HepG2 (cell line): ENCODE measurements around the gene ZNF101. TPM values are rescaled to one million over a fixed set of nuclear protein-coding genes. Genes with fewer than 3 reads are reported as not detected.

Source experiments
- ATAC-seq: fragments of 200-7000 bp; cut with Tn5 transposase; 3 replicates; pipeline ENCODE4 v1.9.1; 2020; ENCODE audit warnings: mild to moderate bottlenecking, moderate library complexity
- BruUV-seq: library from RNA; stranded (reverse); fragments of 400-500 nt; replicated peaks from 2 replicates; lab custom pipeline; 2021; lab: Mats Ljungman, UMichigan
- CTCF ChIA-PET: fragments of 300-600 bp; formaldehyde crosslinking; extraction: SDS; loops from one replicate; lab custom pipeline; 2021; ENCODE audit warnings: low total read pairs, inconsistent platforms, low intra/inter-chr PET ratio; lab: Yijun Ruan, JAX
- POLR2A ChIA-PET: fragments of 350-600 bp; sonication (Branson Sonifier 250); formaldehyde crosslinking; loops from one replicate; lab custom pipeline; 2020; ENCODE audit warnings: antibody characterized with exemption, inconsistent platforms; lab: Yijun Ruan, JAX
- DNase-seq: peaks from one replicate; pipeline ENCODE4 v3.0.0-alpha.2; 2015; ENCODE audit warnings: low spot score
- FAIRE-seq: peaks from 3 replicates; lab custom pipeline; 2011; peaks lifted over from hg19 to GRCh38; lab: Jason Lieb, UNC
- H2AFZ ChIP-seq: one replicate; pipeline ENCODE4 v1.6.1; 2011; ENCODE audit warnings: low read length, inconsistent platforms
- H3K27ac ChIP-seq: fragments of 300-600 bp; 3 replicates; pipeline ENCODE4 v1.8.0; 2011; ENCODE audit warnings: mixed run types, mild to moderate bottlenecking, mixed read lengths, low read length, inconsistent platforms; ENCODE audit not compliant: insufficient read depth; ENCODE audit errors: extremely low read length
- H3K27me3 ChIP-seq, 2 experiments: fragments of 200-600 bp in 1 of 2; 2 replicates in 1 of 2; 3 replicates in 1 of 2; pipeline versions ENCODE4 v1.6.0 to v1.8.0; 2011; ENCODE audit warnings: low read length in 2 of 2, mild to moderate bottlenecking in 2 of 2, moderate library complexity in 2 of 2, inconsistent platforms in 1 of 2; ENCODE audit not compliant: insufficient read depth in 2 of 2, control insufficient read depth in 1 of 2
- H3K36me3 ChIP-seq, 2 experiments: fragments of 200-600 bp in 1 of 2; replicated peaks in 1 of 2; 2 replicates in 1 of 2; 3 replicates in 1 of 2; pipeline versions ENCODE4 v1.5.1 to v1.8.0; 2011; ENCODE audit warnings: low read length in 2 of 2, inconsistent platforms in 1 of 2; ENCODE audit not compliant: insufficient read depth in 2 of 2, control insufficient read depth in 1 of 2
- H3K4me1 ChIP-seq: 2 replicates; pipeline ENCODE4 v1.5.1; 2012; ENCODE audit warnings: low read length, inconsistent platforms; ENCODE audit not compliant: insufficient read depth
- H3K4me2 ChIP-seq: 2 replicates; pipeline ENCODE4 v1.6.0; 2011; ENCODE audit warnings: low read depth, low read length, inconsistent platforms
- H3K4me3 ChIP-seq, 3 experiments: fragments of 200-600 bp in 1 of 3; sonication (generic), shearing (Covaris generic) in 1 of 3; replicated peaks in 1 of 3; 2 replicates each; pipeline ENCODE4 v1.5.1; 2011 to 2016; ENCODE audit warnings: low read length in 3 of 3, inconsistent platforms in 2 of 3, low read depth in 2 of 3, mild to moderate bottlenecking in 2 of 3, control low read depth in 1 of 3, mixed read lengths in 1 of 3; ENCODE audit not compliant: insufficient read depth in 1 of 3
- H3K79me2 ChIP-seq: one replicate; pipeline ENCODE4 v1.6.1; 2011; ENCODE audit warnings: low read length, inconsistent platforms; ENCODE audit not compliant: insufficient read depth
- H3K9ac ChIP-seq: 2 replicates; pipeline ENCODE4 v1.6.0; 2011; ENCODE audit warnings: mild to moderate bottlenecking, low read depth, low read length, inconsistent platforms; ENCODE audit not compliant: insufficient read depth
- H3K9me3 ChIP-seq: 2 replicates; pipeline ENCODE4 v1.5.1; 2012; ENCODE audit warnings: mild to moderate bottlenecking, low read length
- H4K20me1 ChIP-seq: 2 replicates; pipeline ENCODE4 v1.6.0; 2011; ENCODE audit warnings: inconsistent platforms, mild to moderate bottlenecking, low read length, moderate library complexity; ENCODE audit not compliant: insufficient read depth
- AGO2 ChIP-seq: fragments of 200-400 bp; formaldehyde crosslinking; optimal IDR thresholded peaks from 2 replicates; pipeline ENCODE3; 2017; ENCODE audit warnings: mild to moderate bottlenecking, low read depth, low read length, moderate library complexity
- KLF6 ChIP-seq: IDR thresholded peaks from 2 replicates; pipeline ENCODE4 v1.8.0; 2016; ENCODE audit warnings: missing biosample characterization, missing genetic modification reagents
- MAZ ChIP-seq, 2 experiments: sonication (generic) in 1 of 2; formaldehyde crosslinking in 1 of 2; IDR thresholded peaks; 2 replicates each; pipeline versions ENCODE4 v1.5.0 to v1.6.1; 2012 to 2020; ENCODE audit warnings: low read depth in 2 of 2, mild to moderate bottlenecking in 2 of 2, borderline replicate concordance in 1 of 2, improper control_type of control experiment in 1 of 2, low read length in 1 of 2, missing genetic modification reagents in 1 of 2, moderate library complexity in 1 of 2
- NCOR1 ChIP-seq: fragments of 200-600 bp; sonication (generic); IDR thresholded peaks from 2 replicates; pipeline ENCODE4 v1.7.0; 2017; ENCODE audit warnings: antibody characterized with exemption, low read length, borderline replicate concordance
- ONECUT2 ChIP-seq: sonication (generic); formaldehyde crosslinking; IDR thresholded peaks from 2 replicates; pipeline ENCODE4 v1.4.0; 2020; ENCODE audit warnings: missing genetic modification reagents
- TIGD3 ChIP-seq: sonication (generic); formaldehyde crosslinking; IDR thresholded peaks from 2 replicates; pipeline ENCODE4 v1.5.1; 2020; ENCODE audit warnings: mild to moderate bottlenecking, missing genetic modification reagents, borderline replicate concordance
- ZBTB46 ChIP-seq: sonication (generic); formaldehyde crosslinking; IDR thresholded peaks from 2 replicates; pipeline ENCODE4 v1.4.0; 2020; ENCODE audit warnings: mild to moderate bottlenecking, missing genetic modification reagents, borderline replicate concordance
- ZNF318 ChIP-seq: sonication (generic); formaldehyde crosslinking; IDR thresholded peaks from 2 replicates; pipeline ENCODE4 v1.4.0; 2020; ENCODE audit warnings: mild to moderate bottlenecking, missing genetic modification reagents
- ZNF816 ChIP-seq: sonication (generic); formaldehyde crosslinking; IDR thresholded peaks from 2 replicates; pipeline ENCODE4 v1.8.0; 2022; ENCODE audit warnings: missing genetic modification reagents, mild to moderate bottlenecking, borderline replicate concordance
- WGBS: methylation state at CpG from one replicate; pipeline ENCODE4 v1.1.6; 2017; ENCODE audit warnings: low lambda C conversion rate; 5-methylcytosine and 5-hydroxymethylcytosine counted together
- in situ Hi-C: cut with HindIII; loops from 2 replicates; pipeline ENCODE4 v1.10.0; 2017; ENCODE audit warnings: low pct_unique_long_range_greater_than_20kb; ENCODE audit not compliant: extremely low pct_ligation_motif_present
- intact Hi-C: fragments of 100-400 bp; cut with micrococcal nuclease; formaldehyde crosslinking; loops from one replicate; pipeline ENCODE4 v1.10.0; 2022; ENCODE audit not compliant: unreplicated experiment
- polyA plus RNA-seq, 8 experiments: library from polyadenylated mRNA; depleted of rRNA in 3 of 8; stranded (reverse) in 7 of 8; unstranded in 1 of 8; fragments of >200 nt; fragmentation: Illumina TruSeq in 4 of 8; extraction: Trizol in 4 of 8; gene quantifications; 2 replicates each; pipeline versions ENCODE4 v1.2.1 to v1.2.3, GENCODE V29; 2011 to 2016; ENCODE audit warnings: low read depth in 4 of 8, missing spikeins in 1 of 8, mixed read lengths in 1 of 8; ENCODE audit not compliant: insufficient read depth in 1 of 8
- total RNA-seq, 5 experiments: library from RNA; depleted of rRNA; stranded (reverse); fragments of >200 nt; fragmentation: Illumina TruSeq; extraction: Trizol; gene quantifications; 2 replicates each; pipeline ENCODE4 v1.2.3, GENCODE V29; 2016; ENCODE audit warnings: low read depth in 1 of 5

ZNF101 gene
- total and polyA plus RNA-seq, 2 of the 13 experiments (the other 11 are each of a cell fraction or from before 2014, with no cell fraction given): 12.9 to 28.9 TPM

- TF ChIP-seq ZNF318 (CRISPR knock-in tag): no peak
These were observed 15.0 kb upstream of the ZNF101 start (continued) for GRCh38 chr19:19653597-19654147.

- Histone ChIP-seq H3K4me2 (no peak overlapping the region), H3K27ac (no peak overlapping the region), H3K9ac (no peak overlapping the region), H3K4me3 (no peak overlapping the region), H3K9me3 (no peaks in the 10 kb centered on the region), H3K4me1 (peaks cover under 1% of the 10 kb centered on the region; the same call in 1 of the 2 replicates), H3K36me3 (peaks cover 69 to 93% of the 10 kb centered on the region in 2 experiments), H3K27me3 (no peaks in the 10 kb centered on the region), H2AFZ (no peak overlapping the region), H4K20me1 (no peaks in the 10 kb centered on the region), H3K79me2 (peaks cover 1% of the 10 kb centered on the region)
- 97% methylated on average over 5 of the region's 15 CpGs for WGBS
- ChIA-PET CTCF (no interaction called here), POLR2A (no interaction called here)
- ATAC-seq (no peak), FAIRE-seq (no peak), DNase-seq (no peak)
- BruUV-seq: no TSS peak
- intact Hi-C loops: no loop called here
- no peak for TF ChIP-seq KLF6 (CRISPR knock-in tag)
- TF ChIP-seq ONECUT2 (CRISPR knock-in tag): no peak
- peak; percentile 22 for TF ChIP-seq AGO2
- TF ChIP-seq ZBTB46: no peak
- no peak for TF ChIP-seq TIGD3 (CRISPR knock-in tag)
- no peak for TF ChIP-seq MAZ (IDR thresholded peaks at IDR 0.05; ENCODE audit: borderline replicate concordance, low read depth, low read length)
- no peak for TF ChIP-seq MAZ (CRISPR knock-in tag; IDR thresholded peaks at IDR 0.05; ENCODE audit: low read depth)
- TF ChIP-seq ZNF816 (CRISPR knock-in tag): no peak
- no peak for TF ChIP-seq NCOR1
- in situ Hi-C loops: no loop called here
These were observed 14.2 kb upstream of the ZNF101 start for GRCh38 chr19:19654441-19654840.
